ENCODE measurements around the gene STXBP5.
"Not testable (repeated sequence)": the region's sequence is repeated elsewhere in the genome, so short reads cannot be mapped to it uniquely, and the experiment has no call there.

The STXBP5 gene

DNA sequence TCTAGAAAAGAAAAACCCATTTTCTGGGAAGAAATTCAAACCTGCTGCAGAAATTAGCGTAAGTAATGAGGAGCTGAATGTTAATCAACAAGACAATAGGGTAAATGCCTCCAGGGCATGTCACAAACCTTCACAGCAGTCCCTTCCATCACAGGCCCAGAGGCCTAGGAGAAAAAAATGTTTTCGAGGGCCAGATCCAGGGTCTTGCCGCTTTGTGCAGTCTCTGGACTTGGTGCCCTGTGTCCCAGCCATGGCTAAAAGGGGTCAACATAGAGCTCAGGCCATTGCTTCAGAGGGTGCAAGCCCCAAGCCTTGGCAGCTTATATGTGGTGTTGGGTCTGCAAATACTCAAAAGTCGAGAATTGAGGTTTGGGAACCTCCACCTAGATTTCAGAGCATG is 99.8 kb downstream of the STXBP5 start:
- DNase-seq: no peak

DNA sequence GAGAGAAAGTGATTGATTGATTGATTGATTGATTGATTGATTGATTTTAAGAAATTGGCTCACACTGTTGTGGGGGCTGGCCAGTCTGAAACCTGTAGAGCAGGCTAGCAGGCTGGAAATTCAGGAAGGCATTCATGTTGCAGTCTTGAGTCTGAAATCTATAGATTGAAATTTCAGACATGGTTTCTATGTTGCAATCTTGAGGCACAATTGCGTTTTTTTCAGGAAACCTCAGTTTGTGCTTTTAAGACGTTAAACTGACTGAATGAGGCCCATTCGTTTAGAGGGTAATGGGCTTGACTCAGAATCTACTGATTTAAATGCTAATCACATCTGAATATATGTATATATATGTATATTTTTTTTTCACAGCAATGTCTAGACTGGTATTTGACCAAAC is 106.3 kb downstream of the STXBP5 start:
- no peak for DNase-seq

DNA sequence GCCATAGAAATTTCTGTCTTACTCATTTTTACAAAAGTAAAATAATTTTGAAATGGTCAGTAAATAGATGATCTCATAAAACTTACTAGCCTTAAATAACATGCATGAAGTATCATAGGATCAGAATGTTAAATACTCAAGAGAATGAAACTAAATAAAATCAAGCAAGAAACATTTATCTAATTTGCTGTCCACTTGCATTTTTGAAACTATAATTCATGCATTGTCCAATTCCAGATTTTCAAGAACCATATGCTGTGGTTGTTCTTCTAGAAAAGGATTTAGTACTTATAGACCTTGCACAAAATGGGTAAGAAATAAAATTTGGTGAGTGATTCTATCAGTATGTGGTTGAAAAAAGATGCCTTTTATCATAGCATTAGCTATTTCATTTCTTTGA is 107.0 kb downstream of the STXBP5 start:
- no peak for DNase-seq

DNA sequence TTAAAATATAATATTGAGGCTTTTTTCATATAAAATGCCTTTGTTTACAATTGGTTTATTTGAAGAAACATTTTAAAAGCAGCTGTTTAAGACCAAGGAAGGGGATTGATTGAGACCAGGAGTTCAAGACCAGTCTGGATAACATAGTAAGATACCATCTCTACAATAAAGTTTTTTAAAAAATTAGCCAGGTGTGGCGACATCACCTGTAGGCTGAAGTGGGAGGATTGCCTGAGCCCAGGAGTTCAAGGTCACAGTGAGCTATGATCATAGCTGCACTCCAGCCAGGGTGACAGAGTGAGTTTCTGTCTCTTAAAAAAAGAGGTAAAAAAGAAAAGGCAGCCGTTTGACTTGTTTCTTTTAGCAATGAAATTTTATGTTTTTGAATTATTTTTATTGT is 117.0 kb downstream of the STXBP5 start:
- no peak for DNase-seq

DNA sequence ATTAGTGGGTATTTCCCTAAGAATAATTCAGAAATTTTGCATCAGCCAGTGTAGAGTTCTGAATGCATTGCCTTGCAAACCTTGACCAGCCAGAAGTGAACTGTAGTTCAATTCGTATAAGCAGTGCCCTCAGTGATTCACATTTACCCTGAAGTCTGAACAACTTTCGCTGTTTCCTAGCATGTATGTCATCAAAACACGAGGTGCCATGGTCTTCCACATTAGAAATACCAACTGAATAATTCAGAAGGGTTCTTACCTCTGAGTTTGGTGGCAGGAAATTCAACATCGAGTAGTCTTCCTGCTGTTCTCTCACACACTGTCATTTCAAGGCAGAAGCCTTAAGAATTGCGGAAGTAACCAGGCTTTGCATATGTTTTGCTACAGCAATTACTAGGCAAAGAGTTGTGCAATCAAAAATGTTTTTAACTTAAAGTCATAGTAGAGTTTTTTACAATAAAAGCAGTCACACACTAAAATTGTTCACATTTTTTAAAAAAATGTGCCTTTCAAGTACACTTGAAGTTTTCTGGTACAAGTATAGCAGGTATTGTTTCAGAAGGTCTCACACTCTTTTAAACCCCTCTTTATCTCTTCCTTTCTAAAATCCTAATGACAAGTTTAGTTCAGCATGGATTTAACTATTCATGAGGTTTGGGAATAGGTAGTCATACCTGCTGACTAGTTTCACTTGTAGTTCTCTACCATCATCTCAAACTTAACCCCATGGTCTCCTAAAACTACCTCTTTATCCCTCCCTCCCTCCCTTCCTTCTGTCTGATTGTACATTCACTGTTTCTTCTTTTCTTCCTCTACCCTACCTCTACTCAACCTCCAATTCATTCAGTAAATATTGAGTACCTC is 118.3 kb downstream of the STXBP5 start:
- DNase-seq: peak in 3 of 6 experiments; percentile 31 to 51 (median 46)

DNA sequence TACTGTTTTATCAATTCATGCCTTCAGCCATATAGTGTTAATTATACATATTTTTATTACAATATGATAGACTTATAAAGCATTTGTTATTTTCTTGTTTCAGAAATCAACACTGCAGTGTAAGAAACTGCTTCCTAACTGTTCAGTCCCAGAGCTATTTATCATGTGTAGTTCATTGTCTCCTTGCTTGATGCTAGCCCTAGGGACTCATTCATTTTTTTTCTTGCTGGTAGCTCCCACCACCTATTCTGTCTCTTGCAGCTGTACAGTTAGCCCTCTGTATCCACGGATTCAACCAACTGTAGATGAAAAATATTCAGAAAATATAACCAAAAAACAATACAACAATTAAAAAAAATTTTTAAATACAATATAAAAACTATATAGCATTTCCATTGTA is 121.3 kb downstream of the STXBP5 start:
- DNase-seq: no peak

DNA sequence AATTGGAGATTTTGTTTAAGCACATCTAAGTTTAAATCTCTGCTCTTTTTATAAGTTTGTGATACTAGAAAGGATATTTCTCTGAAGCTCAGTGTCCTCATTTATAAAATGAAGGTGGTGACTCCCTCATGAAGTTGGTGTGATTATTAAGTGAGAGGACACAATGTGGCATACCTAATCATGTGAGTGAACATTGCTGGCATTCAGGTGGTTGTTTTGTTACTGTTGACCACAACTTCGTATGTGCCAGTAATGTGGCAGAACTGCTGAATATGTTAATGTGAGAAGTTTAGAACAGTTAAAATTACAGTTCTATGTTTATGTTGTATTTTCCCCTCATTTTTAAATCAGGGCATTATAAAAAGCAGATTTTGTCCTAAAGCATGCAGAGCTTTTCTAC is 127.2 kb downstream of the STXBP5 start:
- no peak for DNase-seq

DNA sequence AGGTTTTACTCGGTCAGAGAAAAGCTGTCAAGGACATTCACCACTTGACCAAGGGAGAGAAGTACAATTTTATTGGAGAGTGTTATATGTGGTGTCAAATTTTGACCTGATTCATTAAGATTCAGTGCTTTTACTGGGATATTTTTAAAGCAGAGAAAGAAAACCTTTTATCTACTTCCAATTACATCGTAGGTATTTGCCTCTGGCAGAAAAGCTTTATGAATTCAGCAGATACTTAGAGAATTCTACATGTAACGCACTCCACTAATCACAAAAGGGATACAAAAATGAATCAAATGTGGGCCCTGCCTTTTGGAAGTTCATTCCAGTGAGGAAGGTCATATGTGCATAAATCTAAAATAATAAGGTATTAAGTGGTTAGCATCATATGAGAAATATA is 133.7 kb downstream of the STXBP5 start:
- DNase-seq: no peak

DNA sequence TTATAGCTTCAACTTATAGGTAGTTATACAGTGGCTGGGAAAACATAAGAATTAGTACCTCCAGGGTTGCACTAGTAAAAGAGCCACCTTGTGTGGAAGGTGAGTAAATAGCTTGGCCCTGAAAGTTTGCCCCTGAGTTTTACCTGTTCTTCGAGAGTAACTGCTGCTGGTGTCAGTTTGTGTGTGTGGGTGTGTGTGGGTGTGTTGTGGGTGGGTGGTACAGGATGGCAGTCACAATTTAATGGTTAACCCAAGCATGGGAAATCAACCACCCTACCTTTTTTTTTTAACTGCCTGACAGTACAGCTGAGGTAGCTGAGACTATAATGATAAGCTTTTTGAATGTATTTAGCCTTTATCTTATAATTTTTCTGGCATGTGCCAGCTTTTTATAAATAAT is 137.3 kb downstream of the STXBP5 start:
- DNase-seq: no peak

DNA sequence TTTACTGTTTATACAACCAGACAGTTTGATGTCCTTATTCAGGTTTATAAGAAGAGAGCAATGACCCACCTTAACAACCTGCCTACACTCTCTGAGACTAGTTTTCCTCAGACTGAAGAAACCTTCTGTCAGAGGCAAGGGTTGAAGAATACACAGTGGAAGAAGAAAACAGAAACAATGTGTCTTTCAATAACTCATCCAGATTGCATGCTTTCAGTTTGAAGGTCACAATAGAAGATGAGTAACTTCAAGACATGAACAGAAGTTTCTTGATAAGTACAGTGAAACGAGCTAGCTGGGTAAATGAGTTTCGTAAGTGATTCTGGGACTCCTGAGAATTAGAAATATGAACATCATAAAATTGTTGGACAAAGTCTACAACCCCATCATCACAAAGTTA is 141.7 kb downstream of the STXBP5 start:
- DNase-seq: no peak

DNA sequence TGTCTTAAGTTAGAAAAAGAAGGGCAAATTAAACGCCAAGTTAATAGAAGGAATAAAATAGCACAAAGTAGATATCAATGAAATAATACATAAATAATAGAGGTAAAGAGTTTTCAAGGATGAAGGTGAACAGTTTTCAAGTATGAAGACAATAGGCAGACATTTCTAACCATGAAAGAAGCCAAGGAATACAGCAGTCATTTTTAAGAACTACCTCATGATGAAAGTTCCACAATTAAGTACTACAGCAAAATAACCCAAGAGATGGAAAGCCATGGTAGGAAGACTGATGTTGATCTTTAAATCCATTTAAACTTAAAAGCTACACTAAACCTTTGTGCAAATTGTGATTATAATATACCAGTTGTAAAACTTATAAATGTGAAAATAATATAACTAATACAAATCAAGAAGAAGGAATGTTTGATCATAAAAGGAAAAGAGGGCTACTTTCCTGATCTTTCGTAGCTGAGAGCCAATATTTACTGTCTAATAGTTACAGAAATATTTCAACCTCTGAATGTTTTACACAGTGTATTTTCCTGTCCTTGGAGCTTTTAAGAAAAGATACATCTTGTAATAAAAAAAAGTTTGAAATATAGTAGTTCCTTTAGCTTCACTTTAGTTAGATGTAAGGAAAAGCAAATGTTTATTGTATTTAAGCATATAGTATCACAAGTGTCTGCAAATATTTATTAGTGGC is 143.1 kb downstream of the STXBP5 start:
- DNase-seq: no peak

DNA sequence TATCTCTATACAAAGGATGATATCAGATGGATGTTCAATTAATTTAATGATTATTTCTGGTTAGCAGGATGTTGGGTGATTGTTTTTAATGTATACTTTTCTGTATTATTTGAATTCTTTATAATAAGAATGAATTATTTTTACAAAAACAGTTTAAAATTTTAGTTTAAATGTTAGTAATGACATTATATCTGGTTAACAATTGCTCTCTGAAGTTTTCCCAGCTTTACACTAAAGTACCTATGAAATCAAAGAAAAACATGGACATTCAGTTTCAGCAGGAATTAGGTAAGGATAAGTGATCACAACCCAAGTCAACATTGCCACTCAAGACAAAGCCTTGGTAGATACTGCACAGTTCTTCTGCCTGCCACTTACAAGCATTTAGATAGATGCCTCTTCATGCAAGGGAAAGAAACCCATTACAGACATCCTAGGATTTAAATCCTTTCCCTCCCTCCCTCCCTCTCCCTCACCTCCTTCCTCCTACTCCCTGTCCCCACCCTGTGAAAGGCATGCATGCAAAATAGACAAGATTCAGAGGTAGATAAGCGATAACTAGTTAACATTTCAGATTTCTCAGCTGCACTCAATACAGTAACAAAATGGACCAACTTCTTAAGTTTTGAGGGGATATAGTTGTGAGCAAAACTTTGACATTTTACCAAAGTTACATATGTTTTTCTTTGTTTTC is 143.8 kb downstream of the STXBP5 start:
- no peak for DNase-seq

DNA sequence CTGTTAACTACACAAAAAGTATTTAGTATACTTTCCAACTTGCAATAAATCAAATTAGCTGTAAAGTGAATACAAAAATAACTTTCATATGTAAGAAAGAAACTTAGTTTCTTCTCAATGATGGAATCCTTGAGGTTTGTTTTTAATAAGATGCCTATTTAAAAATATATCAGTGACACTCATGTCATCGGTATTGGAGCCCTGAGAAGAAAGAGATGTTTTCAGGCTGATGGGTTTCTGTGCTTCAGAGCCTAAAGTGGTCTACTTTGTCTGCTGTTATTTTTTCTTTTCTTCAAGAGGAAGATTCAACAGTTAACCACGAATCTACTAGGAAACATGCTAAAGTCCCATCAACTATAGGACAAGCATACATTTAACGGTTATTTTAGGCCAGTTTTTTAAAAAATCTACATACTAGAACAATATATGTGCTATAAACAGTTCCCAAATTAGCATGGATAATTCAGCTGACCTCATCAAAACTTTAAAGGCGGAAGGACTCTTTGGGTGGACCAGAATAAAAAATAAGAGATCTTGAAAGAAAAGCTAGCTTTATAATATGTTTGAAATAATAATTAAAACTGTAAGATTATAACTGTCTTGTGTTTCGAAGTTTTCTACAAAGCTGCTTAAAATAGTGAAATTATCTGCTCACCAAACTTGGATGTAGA is 157.2 kb downstream of the STXBP5 start:
- no peak for DNase-seq

DNA sequence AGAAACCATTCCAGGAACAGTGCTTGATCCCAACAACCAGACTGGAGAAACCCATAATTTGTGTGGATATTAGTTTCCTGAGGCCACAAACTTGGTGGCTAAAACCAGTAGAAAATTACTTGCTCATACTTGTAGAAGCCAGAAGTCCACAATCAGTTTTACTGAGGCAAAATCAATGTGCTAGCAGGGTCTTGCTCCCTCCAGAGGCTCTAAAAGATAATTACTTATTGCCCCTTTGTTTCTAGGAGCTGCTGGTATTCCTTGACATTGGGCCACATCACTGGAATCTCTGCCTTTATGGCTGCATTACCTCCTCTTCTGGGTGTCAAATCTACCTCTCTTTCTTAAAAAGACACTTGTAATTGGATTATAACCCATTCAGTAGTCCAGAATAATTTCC is 162.1 kb downstream of the STXBP5 start:
- no peak for DNase-seq

DNA sequence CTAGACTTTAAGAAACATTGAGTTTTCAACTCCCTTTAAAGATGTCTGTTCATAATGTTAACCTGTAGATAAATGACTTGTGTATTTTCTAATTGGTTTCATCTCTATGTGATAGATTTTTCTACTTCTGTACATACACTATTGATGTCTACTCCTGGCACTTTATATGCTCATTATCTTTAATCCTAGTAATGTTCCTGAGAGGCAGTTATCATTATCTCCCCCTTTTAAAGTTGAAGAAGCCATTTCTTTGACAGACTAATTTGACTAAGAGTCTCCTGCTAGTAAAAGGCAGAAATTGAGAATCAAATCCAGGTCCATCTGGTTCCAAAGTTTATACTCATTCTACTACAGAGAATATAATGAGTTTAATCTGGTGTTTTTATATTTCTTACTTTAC is 167.1 kb downstream of the STXBP5 start:
- no peak for DNase-seq

DNA sequence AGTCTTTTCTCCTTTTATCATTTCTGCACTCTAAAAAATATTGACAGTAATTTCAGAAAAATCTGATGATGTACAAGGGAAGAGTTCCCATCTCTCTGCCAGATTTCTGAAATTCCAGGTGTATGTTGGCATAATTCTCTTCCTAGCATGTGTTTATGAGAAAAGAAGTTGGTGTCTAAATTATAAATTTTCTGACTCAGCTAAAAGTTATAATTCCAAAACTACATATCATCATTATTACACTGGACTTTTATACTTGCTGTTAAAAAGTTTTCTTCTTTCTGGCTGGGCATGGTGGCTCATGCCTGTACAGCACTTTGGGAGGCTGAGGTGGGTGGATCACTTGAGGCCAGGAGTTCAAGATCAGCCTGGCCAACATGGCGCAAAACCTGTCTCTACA is 168.6 kb downstream of the STXBP5 start:
- no peak for DNase-seq

DNA sequence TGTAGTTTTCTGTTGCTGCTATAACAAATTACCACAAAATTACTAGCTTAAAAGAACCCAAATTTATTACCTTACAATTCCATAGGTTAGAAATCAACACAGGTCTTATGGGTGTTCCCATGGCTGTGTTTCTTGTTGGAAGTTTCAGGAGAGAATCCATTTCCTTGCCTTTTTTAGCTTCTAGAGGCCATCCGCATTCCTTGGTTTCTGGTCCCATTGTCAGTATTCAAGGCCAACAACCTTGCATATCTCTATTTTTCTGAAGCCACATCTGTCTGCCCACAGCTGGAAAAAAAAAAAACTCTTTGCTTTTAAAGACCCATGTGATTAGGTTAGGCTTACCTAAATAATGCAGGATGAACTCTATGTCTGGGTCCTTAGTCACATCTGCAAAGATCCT is 174.6 kb downstream of the STXBP5 start:
- DNase-seq: no peak

DNA sequence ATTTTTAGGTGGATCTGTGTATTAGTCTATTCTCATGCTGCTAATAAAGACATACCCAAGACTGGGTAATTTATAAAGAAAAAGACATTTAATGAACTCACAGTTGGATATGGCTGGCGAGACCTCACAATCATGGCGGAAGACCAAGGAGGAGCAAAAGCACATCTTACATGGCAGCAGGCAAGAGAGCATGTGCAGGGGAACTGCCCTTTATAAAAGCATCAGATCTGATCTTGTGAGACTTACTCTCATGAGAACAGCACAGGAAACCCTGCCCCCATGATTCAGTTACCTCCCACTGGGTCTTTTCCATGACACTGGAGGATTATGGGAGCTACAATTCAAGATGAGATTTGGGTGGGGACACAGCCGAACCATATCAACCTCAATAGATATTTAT is 176.6 kb downstream of the STXBP5 start:
- not testable (repeated sequence) for DNase-seq

DNA sequence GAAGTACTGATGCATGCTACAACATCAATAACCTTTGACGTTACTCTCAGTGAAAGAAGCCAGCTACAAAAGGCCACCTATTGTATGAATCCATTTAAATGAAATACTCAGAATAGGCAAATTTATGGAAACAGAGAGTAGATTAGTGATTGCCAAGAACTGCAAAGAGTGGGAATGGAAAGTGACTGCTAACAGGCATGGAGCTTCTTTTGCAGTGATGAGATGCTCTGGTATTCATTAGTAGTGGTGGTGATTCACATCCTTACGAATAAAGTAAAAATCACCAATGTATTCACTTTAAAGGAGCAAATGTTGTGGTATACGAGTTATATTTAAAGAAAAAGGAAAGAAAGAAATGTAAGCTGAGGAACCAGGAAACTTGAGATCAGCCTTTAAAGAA is 177.5 kb downstream of the STXBP5 start:
- DNase-seq: no peak

DNA sequence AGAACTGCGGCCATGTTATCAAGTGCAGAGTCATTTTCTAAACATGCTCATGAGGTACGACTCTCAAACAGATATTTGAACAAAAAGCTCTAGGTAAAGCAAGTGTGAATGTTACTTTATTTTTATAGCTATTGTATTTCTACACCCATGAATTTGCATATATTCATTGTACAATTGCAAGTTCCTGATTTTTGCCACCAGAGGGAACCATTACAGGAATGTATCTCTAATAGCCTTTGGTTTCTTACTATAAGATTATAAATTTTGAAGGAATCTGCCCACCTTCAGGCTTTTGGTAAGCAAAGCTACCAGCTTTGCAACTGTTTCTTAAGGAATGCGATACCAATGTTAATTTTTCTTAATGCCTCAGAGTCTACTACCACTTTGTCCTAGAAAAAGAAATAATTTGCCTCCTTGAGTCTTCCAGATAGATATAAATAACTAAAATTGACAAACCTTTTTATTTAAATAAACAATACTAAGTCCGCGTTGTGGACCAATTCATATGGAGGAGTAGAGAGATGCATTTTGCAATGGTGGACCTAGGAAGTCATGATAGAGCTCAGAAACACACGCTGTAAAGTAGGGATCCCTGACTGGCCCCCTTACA is 178.8 kb downstream of the STXBP5 start:
- DNase-seq: no peak

DNA sequence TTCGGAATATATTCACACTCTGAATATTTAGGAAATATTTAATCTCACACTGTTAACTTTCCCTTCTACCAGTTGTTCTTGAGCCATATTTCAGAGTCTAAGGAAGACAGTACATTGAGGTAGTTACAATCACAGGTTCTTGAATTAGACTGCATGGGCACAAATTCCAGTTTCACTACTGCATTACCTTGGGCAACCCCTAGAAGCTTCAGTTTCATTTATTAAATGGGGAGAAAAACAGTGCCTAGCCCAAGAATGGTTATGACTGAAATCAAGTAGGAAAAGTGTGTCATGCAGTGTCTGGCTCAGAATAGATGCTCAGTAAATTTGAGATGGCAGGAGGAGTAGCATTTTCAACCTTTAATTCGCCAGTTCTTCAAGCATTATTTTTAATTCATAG is 179.8 kb downstream of the STXBP5 start:
- DNase-seq: no peak

DNA sequence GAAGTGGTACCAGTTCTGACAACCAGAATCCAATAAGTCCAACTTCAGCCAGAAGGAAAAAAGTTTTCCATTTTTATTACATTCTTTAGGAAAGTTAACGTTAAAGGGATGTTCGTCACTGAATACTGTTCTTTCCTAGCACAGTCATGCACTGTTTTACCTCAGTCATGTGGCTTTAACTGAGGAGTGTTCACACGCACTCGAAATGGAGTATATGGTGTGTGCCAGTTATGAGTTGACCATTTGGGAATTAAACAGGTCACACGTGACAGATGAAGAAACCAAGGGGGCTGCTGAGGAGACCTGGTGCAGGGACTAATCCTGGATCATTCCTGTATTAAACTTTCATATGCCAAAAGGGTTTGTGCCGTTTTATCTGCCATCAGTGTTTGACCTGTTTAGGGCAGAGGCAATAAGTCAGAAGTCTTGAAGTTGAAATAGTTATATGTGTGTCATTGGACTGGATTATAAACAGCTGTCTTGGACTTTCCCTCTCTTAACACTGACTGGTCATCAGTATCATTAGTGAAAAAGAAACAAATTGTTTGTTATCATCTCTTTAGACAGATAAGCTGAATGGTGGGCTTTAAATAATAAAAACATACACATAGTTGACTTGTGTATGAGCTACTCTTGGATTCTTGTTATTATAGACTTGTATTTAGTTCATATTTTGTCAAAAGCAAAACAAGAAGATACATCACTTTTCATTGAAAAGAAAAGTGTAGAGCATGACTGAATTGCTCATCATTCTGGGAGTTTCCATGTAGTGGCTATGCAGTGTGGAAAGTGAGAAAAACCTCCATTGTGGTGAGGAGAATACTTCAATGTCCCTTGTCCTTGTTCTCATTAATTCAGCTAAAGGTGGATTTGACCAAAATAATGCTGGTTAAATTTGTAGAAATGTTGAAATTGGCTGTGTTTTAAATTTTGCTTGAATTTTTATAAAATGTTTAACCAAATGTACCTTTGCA is 180.8 kb downstream of the STXBP5 start:
- no peak for DNase-seq

Measured in stimulated activated naive CD4-positive, alpha-beta T cell (primary cell).